GM21360 (cell line): Measurements from ENCODE around the gene FBXW9.
"Not testable (repeated sequence)": the region's sequence is repeated elsewhere in the genome, so short reads cannot be mapped to it uniquely, and the experiment has no call there.

ENCODE experiments used
- ATAC-seq: cut with Tn5 transposase; IDR thresholded peaks from one replicate; pipeline ENCODE4 v1.9.1; 2021; ENCODE audit warnings: mild to moderate bottlenecking, moderate library complexity; ENCODE audit not compliant: unreplicated experiment

Gene FBXW9

GRCh38 chr19:12657966-12658365, 38.5 kb downstream of the FBXW9 start:
- ATAC-seq = no peak

- ATAC-seq = no peak
Observed at GRCh38 chr19:12656899-12657571, 39.4 kb downstream of the FBXW9 start.

DNA sequence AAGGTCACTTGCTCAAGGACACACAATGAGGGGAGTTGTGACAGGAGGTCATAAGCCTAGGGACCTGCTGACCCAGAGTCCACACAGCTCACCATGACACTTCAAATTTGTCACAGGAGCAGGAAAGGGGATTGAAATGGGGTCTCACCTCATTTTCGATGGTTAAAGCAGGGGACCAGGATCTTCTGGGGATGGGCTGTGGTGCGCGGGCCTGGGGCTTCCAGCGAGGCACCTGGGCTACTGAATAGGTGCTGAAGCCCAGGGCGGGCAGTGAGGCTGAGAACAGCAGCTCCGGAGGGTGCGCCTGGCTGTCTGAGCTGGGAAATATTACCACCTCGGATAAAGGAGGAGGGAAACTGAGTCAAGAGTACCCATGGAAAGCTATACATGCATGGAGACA, 40.9 kb downstream of the FBXW9 start:
- no peak for ATAC-seq

DNA sequence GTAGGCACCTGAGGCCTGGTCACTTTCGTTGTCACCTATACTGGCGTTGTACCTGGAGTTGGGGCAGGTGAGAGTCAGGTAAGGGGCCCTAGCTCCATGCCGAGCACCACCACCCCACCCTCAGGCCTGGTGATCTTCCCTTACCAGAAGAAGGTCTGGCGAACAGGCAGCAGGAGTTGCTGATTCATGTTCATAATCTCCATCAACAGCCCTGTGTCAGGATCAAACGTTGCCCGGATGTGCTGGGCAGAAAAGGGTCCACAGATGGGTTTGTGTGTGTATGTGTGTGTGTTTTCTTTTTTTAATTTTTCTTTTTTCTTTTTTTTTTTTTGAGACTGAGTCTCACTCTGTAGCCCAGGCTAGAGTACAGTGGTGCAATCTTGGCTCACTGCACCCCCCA, 44.2 kb downstream of the FBXW9 start:
- ATAC-seq = no peak

- ATAC-seq = no peak
Observed at GRCh38 chr19:12649941-12650340, 46.5 kb downstream of the FBXW9 start.

GRCh38 chr19:12648088-12648487, 48.3 kb downstream of the FBXW9 start:
- no peak for ATAC-seq

- ATAC-seq = no peak
Observed at GRCh38 chr19:12647490-12648071, 48.9 kb downstream of the FBXW9 start.

- ATAC-seq = no peak
Observed at GRCh38 chr19:12647047-12647446, 49.4 kb downstream of the FBXW9 start.

GRCh38 chr19:12646551-12646950, 49.9 kb downstream of the FBXW9 start:
- ATAC-seq = no peak

DNA sequence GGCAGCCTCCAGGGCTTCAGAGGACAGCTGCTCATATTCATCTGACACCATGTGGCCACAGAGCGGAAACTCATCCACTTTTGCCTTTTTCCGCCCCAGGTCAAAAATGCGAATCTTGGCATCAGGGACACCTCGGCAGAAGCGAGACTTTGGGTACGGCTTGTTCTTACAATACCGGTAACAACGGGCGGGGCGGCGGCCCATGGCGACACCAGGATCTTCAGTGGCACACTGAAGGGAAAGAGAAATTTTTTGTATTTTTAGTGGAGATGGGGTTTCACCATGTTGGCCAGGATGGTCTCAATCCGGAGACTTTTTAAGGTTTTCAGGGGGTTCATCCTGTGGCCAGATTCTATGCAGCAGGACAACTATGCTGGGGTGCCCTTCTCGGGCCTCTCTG, 52.7 kb downstream of the FBXW9 start:
- not testable (repeated sequence) for ATAC-seq

DNA sequence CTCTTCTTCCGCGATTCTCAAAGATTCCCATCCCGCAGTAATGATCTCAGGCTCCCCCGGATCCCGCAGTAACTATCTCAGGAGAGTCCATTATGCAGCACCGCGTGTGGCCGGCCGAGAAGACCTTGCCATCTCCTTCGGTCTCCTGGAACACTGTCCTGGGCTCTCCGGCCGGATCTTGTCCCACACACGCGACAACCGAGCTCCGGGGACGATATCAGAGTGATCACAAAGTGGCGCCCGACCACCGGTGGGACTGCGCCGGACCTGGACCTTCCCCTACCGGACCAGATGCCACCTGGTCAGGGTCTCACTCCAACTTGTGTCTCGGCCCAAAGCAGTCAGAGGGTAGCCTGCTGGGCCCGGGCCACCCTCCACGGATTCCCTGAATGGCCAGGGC, 53.9 kb downstream of the FBXW9 start:
- no peak for ATAC-seq

GRCh38 chr19:12641456-12641855, 55.0 kb downstream of the FBXW9 start:
- ATAC-seq = no peak

DNA sequence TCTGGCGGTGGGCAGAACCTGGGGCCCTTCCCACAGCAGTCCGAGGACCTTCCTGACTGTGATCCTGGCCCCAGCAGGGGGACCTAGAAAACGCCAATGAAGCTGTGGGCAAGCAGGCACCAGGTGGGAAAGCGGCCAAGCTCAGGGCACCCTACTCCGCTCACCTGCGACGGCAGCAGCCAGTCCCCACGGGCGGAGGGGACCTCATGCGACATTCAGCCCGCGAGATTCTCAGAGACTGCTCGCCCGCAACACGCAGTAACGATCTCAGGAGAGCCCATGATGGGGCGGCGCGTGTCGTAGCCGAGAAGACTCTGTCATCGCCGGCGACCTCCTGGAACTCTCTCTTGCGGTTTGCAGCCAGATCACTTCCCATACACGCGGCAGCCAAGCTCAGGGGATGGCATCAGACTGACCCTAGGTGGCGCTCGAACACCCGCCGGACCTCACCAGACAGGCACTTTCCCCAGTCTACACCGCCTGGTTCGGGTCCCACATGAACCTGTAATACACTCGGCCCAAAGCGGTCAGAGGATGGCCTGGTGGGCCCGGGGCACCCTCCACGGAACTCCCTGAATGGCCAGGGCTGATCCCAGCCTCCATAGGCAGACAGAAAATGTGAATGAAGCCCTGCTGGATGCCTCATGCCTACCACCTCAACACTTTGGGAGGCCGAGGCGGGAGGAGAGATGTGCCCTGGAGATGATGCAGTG, 56.4 kb downstream of the FBXW9 start:
- ATAC-seq = no peak
